Measurements from ENCODE around the gene UROS.

GRCh38 chr10:125859128-125859817 is 36.2 kb upstream of the UROS start:
- TF ChIP-seq CTCF (IDR thresholded peaks at IDR 0.05), result no peak
- TF ChIP-seq POLR2A (IDR thresholded peaks at IDR 0.05), result no peak
